Pulmonary artery endothelial cell (primary cell): ENCODE results near the gene C10orf105. TPM values are rescaled to one million over a fixed set of nuclear protein-coding genes. Genes with fewer than 3 reads are reported as not detected.

Source experiments
- DNase-seq: peaks from one replicate; pipeline ENCODE4 v3.0.0-alpha.2; 2011; ENCODE audit warnings: low read depth, low spot score
- total RNA-seq: library from RNA; depleted of rRNA; stranded (reverse); fragments of >200 nt; gene quantifications from 2 replicates; pipeline ENCODE4 v1.2.3, GENCODE V29; 2014

C10orf105 gene
- total RNA-seq, 1 donor from 2014 or later: not detected

DNA sequence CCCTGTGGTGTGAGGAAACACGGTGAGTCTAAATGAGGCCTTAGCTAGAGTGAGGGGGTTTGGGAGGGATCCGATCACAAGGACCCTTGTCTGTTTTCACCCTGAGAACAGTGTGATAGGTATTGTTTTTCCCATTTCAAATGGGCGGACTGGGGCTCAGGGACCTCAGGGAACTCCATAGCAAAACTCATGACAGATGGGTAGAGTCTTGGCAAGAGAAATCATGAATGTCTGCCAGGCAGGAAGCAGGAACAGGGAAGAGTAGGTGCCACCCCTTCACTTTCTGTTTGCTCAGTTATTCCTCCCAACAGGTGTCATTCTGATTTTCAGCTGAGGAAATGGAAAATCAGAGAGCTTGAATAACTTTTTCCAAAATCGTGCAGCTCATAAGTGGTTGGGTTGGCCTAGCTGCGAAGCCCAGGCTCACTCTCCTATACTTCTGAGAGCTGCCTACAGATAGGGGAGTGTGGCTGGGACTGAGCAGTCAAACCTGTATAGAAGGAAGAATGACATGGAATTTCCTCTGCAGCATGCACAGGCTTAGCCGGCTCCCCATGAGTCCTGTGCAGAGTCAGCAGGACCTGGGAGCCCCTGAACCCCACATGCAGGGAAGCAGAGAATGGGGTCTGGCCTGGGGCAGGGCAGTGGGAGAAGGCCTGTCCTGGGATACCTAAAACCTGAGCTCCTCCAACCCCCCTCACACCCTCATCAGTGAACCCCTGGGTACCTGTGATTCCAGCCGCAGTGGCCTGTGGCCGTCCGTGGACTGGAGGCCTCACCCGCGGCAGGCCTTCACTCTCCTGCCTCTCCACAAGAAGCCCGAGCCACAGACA, 17.6 kb upstream of the C10orf105 start:
- DNase-seq: no peak

DNA sequence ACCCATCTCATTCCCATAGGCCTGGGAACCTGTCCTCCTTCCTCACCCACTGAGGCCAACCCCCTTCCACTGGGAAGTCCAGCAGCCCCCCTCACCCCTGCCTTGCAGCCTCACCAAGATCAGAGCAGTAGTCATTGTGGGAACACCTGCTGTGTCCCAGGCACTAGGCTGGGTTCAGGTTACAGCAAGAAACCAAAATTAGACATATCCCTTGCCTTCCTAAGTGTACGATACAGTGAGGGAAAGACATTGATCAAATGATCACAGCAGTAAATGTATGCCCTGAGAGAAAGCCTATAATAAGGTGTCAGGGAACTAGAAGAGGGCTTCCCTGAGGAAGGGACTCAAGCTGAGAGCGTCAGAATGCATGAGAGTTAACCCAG, 17.0 kb upstream of the C10orf105 start:
- DNase-seq: no peak

DNA sequence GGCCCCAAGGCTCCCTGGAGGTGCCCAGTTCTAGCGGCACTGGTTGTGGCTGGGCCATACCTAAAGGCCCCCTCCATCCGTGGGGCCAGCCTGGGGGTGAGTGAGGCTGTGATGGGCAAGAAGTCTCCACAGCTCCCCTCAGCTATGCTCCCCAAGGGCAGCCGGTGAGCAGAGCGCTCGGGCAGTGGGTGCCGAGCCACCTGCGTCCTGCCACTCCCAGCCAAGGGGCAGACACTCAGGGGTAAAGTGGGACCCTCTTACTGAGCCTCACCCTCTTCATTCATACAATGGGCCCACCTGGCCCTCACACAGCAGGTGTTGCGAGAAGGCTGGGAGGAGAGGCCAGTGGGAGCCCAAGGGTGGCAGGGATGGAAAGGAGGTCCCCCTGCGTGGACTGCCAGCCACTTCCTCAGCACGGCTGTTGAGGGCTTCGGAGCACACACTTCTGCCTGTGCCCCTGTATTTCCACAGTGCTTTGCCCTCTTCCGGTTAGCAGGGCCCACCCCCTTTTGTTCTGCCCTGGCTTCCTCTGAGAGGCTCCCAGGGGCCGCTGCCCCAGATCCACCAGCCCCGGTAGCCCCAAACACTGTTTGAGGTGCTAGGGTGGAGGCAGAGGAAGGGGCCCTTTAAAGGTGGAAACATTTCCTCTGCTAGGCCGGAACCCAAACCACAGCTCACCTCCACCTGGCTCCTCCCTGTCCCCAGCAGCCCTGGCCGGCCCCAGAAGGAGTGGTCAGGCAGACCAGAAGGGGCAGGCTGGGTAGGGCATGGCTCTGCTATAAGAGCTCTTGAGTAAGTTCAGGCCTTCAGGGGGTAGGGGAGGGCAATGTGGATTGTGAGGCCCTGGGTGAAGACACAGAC, 16.4 kb upstream of the C10orf105 start:
- no peak for DNase-seq

DNA sequence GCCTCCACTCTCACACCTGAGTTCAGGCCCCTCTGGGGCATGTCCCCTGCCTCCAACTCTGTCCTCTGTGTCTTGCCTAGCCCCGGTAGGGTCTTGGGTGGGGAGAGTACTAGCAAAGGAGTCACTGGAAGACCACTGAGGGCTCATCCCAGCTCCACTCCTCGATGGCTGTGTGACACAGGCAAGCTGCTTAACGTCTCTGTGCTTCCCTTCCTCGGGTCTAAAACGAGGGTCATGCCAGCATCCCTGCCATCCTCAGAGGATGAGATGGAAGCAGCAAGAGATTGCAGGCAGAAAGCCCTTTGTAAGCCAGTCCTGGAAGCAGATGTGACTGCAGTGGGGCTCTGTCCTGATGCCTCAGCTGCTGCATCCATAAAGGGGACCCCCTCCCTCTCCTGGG, 15.2 kb upstream of the C10orf105 start:
- no peak for DNase-seq

DNA sequence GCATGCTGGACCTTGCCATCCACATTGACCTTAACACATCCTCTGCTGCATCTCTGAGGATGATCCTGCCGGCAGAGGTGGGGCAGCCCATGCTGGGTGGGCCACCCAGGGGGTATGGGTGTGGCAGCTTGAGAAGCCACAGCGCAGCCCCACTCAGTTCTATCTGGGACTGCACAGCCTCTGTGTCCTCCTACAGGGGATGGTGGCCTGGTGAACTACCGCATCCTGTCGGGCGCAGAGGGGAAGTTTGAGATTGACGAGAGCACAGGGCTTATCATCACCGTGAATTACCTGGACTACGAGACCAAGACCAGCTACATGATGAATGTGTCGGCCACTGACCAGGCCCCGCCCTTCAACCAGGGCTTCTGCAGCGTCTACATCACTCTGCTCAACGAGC, 12.2 kb upstream of the C10orf105 start:
- no peak for DNase-seq

DNA sequence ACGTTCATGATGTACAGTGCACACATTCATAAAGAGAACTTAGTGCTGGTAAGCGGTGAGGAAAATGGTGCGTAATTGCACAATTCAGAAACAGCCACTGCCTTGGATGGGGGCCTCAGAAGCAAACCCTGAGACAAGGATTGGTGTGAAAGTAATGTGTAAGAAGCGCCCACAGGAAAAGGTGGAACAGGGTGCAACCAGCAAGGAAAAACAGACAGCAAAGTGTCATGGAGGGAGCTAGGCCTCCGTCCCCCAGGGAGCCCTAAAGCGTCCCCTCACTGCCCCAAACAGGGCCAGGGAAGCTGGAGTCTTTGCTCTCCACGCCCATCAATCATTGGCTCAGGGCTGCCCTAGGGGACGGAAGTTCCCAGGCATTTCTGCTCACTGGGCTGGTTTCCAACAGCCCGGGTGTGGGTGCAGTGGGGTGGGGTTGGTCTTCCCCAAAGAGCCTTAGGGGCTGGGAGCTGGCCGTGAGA, 9.6 kb upstream of the C10orf105 start:
- DNase-seq: no peak

DNA sequence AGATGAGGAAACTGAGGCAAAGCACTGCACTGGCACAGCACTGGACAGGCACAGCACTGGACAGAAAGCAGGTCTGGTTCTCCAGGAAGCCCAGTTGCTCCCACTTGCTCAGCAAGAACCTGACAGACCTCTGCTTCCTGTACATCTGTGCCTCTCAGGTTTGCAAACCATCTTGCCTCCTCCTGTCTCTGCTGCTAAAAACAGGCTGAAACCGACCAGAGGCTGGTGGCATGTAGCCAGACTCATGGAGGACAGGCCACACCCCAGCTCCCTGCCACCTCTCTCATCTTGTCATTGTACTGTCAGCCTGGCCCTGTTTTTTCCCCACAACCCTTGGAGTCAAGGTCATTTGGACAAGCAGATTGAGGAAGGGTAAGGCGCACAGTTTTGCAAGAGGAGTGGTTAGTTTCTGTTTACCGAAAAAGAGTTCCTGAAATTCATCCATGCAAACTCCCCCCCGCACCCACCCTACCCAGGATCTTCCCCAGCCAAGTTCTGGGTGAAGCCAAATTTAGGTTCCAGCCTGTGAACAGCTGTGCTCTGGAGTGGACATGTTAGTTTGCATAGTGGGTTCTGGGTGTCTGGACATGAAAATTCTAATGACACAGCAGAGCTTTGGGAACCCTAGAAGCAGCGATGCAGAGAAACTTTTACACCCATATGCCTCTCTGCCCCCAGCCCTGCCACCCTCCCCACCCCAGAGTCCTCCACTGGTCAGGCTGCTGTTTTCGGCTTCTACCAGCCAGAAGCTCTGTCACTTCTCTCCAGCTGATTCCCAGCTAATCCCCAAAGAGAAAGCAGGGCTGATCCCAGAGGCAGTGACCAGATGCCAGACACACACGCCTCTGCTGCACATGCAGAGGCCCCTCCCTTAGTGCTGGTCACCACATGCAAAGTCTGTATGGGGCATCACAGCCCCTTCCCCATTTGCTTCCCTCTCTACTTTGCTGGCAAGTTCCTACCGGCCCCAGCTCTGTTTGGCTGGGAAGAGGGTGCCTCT, 8.5 kb upstream of the C10orf105 start:
- DNase-seq: no peak

DNA sequence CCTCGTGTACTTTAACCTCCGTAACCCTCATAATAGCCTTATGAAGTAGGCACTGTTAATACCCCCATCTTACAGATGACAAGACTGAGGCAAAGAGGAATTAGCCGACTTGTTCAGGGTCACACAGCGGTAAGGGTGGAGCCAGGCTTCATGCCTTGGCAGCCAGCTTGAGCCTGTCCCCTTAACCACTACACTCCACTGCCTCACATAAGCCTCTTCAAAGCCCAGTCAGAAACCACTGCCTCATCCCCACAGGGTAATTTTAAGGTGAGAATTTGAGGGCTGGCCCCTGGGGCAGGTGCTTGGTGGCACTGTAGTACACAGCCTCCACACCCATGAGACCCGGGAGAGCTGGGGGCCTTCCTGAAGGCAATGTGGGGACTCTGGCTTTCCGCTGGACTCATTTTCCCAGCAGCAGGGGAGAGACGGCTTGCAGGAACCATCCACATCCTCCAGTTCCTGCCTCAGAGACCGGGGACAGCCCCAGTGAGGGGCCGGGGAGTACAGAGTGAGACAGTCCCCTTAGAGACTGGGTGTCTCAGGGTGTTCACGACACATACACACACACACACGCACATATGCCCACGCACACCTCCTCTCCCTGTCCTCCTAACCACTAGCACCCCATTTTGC, 7.6 kb upstream of the C10orf105 start:
- DNase-seq: no peak

DNA sequence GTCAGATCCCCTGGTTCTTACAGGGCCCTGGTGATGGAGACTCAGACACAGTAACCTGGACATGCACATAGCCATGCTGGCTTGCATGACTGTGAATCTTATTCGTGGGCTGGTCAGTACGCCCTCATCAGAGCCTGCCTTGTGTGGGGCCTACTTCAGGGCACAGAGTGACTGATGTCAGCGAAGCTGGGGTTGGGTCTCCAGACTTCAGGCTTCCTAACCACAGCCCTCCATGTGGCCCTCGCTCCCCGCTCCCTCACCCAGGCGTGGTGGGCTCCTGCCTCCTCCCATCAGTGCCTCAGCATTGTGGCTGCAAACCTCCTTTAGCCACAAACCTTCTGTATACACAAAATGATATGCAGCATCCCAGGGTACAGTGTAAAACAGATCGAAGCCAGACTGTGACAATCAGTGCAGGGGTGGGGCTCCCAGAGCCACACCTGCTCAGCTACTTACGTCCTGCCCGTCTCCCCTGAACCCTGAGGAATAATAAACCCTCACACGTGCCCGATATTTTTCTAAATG, 7.1 kb upstream of the C10orf105 start:
- no peak for DNase-seq

DNA sequence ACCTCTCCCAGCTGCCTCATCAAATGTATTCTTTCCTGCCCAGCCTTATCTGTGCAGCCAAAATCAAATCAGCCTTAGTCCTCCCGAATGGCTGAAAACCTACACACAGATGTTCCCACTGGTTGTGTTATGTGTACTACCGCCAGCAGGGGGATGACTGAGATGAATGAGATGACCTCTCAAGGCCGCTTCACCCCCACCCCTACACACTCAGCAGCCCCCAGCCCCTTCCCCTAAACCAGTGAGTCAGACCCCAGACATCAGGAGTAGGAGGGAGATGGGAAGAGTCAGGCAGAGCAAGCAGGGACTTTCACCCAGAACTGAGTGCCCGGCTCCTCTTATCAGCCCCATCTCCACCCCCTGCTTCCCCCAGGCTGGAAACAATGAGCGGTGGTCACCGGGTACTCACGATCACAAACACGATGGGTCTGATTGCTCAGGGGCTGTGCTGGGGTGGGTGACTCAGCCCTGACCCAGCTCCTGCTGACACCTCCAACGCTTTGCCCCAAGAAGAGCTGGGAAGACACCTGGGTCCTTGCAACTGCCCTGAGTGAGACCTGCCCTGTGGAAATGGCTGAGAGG, 6.5 kb upstream of the C10orf105 start:
- DNase-seq: no peak

DNA sequence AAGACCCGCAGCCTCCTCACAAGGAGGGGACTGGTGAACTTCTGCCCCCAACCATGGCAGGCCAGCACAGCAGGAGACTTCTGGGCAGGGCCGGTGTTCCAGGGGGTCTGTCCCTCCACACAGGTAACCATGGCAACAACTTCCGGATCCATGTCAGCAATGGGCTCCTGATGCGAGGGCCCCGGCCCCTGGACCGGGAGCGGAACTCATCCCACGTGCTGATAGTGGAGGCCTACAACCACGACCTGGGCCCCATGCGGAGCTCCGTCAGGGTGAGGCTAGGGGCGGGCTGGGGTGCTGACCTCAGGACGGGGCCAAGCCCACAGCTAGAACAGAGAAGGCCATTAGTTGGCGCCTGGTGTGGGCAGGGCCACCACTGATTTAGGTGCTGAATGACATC, 5.7 kb upstream of the C10orf105 start:
- no peak for DNase-seq

DNA sequence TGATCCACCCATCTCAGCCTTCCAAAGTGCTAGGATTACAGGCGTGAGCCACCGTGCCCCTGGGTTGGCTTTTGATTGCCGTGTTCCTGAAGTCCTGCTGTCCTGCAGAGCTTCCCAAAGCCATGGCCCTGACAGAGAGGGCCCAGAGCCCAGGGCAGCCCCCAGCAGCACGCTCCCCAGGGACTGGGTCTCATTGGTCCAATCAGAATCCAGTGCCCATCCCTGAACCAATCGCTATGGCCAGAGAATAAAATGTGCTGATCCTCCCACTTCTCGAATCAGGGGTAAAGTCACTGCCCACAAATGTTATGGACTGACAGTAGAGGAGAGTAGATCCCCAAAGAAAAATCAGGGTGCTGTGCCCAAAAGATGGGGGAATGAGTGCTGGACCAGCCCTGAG, 5.0 kb upstream of the C10orf105 start:
- no peak for DNase-seq

DNA sequence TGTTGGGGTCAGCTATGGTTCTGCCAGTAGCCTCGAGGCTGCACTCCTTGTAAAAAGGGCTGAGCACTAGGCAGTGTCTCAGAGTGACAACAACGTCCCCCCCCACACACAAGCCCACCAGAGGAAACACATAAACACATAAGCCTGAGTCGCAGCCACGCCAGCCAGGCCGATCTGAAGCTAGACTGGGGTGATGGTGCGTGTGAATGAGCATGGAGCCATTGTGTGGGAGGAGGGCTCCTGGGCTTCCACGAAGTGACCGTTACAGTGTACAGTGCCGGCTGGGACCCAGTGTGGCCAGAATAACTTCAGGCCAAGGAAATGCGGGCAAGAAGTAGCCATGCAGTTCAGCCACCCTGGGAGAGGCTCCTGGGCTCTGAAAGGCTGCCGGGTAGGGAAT, 3.7 kb upstream of the C10orf105 start:
- no peak for DNase-seq

DNA sequence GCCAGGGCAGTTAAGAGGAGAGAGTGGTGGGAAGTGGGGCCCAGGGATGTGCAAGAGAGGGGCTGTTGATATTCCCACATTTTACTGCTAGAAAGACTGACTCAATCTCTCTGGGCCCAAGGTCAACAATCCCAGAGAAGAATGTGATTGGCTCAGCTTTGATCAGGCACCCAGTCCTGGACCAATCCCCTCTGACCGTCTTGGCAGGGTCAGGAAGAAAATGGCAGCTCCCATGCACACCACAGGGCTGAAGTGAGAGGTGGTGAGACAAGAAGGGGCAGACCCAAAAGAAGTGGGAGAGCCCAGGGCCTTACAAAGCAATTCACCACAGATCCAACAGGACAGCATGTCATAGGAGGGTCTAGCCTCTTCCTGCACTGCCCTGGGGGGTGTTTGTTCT, 3.3 kb upstream of the C10orf105 start:
- DNase-seq: no peak

DNA sequence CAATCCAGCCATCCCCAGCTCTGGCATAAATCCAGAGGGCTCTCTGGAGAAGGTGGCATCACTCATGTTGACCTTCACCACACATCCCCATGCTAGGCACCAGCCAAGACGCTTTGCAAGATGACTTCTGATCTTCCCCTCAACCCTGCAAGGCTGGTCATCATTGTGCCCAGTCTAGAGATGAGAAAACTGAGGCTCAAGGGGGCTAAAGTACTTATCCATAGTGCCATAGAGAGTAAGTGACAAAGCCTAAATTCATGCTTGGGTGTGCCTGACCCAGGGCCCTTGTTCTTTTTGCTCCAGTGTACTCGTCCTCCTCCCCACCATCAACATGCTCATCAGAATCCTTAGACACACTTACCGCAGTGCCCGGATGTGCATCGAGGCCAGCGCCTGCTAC, 1.7 kb upstream of the C10orf105 start:
- no peak for DNase-seq

DNA sequence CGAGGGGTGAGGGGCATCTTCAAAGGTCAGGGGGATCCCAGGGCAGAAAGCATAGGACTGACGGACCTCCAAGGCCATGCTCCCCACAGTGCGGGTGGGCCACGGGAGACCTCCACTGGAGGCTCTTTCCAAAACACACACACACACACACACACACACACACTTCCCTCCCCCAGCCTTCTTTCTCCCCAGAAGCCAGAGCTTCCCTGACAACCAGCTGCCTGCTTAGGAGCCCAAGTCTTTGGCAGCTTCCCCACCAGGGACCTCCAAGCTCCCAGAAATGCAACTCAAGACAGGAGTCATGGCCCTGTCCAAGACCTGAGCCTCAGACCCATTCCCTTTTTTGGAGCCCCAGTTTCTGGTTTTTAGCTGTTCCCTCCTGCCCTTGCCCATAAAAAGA, 710 bp upstream of the C10orf105 start:
- no peak for DNase-seq

DNA sequence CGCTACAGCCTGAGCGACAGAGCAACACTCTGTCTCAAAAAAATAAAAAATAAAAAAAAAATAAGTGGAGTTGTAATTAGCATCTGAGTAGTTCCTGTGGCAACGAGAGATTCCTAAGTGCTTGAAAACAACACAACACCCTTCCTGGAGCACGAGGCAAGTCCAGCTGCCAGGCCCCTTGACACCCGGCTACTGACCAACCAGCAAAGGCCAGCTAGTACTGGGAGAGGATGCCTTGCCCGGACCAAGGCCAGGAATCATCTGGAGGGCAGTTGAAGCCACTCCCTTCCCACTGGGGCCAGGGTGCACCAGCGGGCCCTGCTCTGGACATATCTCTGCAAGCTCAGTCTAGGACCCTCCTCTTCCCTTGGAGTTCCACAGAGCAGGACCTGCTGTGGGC, 536 bp downstream of the C10orf105 start:
- DNase-seq: no peak

DNA sequence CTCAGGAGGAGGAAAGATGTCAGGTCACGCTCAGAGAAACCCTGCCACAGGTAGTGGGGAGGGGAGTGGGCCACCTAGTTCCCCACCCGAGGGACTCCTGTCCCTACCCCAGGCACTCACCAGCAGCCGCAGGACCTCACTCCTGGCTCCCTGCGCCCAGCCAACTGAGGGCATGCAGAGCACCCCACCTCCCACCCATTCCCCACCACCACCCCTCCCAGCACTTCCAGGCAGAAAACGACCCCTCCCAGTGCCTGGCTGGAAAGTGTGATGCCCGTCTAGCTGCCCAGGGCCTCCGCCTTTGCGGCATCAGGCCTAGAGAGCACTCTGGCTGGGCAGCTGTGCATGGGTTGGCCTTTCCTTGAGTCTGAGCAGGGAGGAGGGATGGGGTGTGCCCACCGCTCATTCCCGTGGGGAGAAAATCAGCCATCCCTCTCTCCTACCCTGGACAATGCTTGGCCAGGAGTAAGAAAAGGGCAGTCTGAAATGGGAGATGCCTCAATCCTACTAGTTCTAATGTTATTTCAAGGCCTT, 1.3 kb downstream of the C10orf105 start:
- DNase-seq: no peak

DNA sequence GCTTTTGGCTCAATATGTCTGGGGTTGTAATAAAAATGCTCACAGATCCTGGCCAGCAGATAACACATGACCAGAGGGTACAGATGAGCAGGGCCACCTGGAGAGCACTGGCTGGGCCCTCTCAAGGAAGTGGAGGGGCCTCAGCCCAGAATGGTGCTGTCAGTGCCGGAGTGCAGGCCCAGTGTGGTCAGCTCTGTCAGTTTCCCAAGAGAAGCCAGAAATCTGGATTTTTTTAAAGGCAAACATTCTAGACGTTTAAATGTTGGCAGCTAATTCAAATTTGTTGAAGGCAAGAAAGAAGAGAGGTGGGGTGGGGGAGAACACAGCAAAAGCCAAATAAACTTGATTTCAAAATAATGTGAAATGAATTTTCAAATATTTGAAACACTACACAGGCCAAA, 2.0 kb downstream of the C10orf105 start:
- DNase-seq: no peak

DNA sequence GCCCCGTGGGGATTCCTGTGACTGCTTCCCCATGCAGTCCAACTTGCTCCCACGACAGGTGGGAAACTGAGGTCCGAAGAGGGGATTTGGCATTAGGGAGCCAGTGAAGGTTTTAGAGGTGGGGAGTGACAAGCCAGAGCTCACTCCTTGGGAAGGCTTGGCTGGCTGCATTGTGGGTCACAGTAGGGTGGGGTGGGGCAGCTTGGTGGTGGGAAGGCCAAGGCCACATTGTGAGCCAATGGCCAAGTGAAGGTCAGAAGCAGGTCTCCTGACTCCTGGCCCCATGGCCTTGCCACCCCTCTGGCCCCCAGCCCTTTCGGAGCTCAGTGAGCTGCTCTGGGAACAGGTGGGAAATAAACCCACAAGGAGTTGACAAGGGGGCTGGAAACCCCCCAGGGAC, 2.5 kb downstream of the C10orf105 start:
- no peak for DNase-seq
